IPS DF 4.7 (cell line): ENCODE data around the gene PGM2L1.
"Not testable (repeated sequence)": the region's sequence is repeated elsewhere in the genome, so short reads cannot be mapped to it uniquely, and the experiment has no call there.

ENCODE experiments used
- DNase-seq: peaks from one replicate; pipeline ENCODE4 v3.0.0-alpha.2; 2013; ENCODE audit warnings: low spot score; ENCODE audit errors: extremely low read depth

The PGM2L1 gene

DNA sequence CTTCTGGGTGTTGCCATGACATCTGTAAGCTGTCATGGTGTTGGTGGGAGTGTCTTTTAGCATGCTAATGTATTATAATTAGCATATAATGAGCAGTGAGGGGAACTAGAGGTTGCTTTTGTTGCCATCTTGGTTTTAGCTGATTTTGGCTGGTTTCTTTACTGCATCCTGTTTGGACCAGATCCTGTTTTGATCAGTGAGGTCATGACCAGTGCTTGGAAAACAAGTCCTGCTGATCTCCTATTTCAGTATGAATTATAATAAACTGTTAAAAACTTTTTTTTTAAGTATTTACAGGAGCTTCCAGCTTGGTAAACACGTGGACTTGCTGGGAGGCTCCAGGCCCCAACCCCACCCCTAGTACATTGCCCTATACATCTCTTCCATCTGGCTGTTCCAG lies 56.3 kb downstream of the PGM2L1 start:
- DNase-seq: no peak

DNA sequence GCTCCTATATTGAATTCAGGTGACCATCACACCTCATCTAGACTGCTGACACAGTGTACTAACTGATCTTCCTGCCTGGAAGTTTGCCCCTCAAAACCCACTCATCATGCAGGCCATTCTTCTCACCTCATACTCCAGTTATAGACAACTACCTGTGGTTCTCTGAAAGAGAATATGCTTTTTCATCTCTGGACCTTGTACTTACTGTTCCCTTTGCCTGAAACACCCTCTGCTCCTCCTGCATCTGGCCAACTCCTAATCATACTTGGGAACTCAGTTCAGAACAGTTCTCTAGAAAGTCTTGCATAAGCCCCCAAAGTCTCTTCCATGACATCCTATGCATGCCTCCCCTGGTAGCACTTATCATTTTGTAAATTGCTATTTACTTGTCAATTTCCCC lies 58.6 kb downstream of the PGM2L1 start:
- DNase-seq: no peak

DNA sequence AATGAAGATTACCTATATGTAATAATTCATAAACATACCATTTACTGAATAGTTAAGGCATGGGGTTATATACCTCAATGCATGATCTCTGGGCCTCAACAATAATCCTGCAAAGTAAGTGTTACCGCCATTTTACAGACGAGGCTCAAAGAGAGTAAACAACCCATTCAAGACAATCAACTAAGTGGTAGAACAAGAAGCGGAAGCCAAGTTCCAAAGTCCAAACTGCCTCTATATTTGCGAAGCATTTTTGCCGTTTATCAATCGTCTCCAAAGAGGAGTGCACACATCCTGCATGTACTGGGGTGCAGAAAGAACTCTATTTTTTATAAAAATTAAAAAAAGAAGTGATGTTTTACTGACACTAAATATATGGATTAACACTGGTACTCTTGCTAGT lies 59.3 kb downstream of the PGM2L1 start:
- DNase-seq: no peak

DNA sequence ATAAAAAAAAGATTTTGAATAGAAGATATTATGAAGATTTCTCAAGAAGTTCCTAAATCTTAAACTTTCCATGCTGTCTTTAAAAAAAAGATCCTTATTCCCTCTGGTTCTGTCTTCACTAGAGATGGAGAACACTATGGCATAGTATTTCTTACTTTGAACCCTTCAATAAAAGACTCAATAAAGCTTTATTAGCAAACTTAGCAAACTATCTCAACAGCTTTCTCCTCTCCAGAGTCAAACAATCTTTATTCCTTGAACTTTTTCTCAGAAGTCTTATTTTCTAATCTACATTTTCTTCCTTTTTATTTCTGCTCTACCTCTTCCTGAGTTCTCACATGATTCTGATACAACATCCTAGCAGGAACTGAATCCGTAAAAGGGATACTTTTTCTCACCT lies 65.0 kb downstream of the PGM2L1 start:
- DNase-seq: no peak

DNA sequence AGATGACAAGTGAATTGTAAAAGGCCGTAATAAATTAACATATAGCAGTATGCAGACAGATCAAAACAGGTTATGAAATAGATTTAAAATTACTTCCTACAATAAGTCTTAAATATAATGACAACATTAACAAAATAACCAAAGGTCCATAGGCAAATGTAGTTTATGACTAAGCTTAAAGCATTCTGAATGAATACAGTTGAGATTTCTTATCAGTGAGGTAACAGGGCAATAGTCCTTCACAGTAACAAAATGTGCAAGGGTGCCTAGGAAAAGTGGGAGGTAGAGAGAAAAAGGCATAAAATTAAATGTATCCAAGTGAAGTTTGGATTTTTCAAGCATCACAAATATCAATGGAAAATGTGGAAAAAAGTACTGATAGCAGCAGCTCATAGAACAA lies 65.9 kb downstream of the PGM2L1 start:
- DNase-seq: no peak

DNA sequence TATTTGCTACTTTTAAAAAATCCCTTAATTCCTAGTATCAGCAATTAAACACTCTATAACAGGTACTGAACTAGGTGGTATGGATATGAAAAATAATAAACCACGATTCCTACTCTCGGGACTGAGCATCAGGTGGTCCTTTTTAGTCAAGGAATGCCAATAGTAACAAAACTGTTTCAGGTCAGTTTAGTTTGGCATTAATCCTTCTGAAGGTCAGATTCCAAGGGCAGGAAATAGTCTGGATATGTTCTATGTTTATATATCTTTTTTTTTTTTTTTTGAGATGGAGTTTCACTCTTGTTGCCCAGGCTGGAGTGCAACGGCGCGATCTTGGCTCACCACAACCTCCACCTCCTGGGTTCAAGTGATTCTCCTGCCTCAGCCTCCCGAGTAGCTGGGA lies 67.2 kb downstream of the PGM2L1 start:
- DNase-seq: not testable (repeated sequence)

DNA sequence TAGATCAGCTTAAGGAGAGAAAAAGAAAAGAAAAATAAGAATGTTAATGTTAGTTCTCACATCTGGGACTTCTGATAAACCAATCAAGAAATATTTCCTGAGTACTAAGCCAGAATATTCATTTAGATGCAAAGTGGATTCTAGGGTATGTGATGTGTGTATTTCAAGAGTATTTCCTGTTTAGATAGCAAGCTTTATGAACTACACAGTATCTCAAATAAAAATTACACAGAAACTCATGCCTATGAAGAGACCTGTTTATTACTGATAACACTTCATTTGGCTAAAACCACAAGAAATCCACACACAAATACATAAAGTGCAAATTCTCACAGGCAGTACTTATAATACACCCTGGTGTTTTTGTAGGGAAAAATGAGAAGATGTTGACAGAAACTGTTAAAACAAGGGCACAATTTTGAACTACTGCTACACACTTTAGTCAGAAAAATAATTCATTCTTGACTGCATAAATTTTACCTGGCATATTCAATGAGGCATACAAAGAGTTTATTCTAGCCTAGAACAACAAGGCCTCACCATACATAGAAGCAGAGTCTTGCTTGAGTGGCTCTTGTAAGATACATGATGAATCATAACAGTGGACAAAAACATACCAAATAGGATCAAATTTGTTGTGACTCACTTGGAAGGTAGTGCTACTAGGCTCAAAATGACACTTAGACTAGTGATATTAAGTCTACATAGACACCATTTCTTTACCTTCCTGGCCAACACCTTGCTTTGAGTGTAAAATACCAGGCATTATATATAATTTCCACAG lies 68.0 kb downstream of the PGM2L1 start:
- DNase-seq: no peak

DNA sequence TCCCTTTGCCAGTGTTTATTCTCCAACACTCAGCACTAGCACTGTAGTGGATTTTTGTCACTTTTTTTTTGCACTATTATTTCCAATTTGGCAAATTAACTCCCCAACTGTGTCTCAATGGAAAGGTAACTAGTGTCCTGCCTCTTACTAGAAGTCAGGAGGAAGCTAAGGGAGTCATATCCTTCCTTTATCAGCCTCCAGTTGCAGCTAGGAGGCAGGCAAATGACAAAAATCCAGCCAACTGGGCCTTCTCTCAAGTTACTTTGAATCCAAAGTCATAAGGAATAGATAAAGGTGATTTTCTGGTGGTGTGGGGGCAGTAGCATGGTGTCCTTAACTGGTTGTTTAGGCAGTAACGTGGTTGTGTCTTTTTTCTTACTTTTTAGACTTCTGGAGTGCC lies 71.2 kb downstream of the PGM2L1 start:
- DNase-seq: no peak

DNA sequence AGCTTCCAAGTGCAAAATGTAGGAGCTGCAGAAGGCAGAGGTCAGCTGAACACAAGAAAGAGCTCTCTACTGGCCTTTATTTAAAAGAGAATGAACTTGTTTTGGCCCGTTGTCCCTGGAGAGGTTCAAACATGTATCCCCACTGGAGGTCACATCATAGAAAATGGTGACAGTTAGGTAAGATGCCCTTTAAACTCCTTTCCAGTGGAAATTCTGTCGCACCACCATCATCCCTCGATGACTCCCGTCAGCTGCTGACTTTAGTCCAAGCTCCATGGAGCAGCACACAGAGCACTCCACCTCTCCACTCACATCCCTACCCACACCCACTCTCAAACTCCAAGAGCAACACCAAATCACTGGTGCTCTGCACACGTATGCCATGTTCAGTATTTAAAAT lies 71.6 kb downstream of the PGM2L1 start:
- no peak for DNase-seq

DNA sequence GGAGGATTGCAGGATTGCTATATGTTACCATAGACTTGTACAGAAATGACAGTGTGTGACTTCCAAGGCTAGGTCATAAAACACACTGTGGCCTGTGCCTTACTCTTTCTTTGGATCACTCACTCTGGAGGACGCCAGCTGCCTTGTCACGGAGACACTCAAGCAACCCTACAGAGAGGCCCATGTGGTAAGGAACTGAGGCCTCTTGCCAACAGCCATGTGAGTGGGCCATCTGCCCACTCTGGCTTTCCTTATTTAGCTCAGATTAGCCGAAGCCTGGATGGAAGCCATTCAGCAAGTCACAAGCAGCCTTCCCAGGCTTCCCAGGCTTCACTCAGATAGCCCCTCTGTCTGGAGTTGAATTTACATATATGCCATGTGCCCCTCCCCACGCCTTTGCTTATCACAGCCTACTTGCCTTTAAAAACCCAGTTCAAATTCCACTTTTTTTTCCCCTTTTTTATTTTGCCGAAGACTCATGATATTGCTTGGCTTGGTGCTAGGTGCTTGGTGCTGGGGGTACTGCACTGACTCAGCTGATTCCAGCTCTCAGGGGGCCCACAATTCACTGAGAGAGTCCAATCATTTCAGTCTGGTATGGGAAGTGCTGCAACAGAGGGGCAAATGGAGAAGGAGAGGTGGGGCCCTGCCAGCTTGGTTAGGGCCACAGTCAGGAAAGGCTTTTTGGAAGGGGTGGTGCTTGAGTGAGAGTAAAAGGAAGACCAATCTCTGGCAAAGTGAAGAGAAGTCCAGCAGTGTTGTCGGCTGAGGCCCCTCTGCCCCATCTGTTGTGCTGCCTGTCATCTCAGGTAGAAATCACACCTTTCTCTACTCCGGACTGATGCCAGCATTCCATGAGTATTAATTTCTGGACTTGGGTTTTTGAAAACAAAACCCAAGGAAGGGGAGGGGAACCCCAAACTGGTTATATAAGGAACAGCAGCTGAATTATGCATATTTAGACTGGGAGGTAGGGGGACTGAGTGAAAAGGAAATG lies 72.3 kb downstream of the PGM2L1 start:
- no peak for DNase-seq

DNA sequence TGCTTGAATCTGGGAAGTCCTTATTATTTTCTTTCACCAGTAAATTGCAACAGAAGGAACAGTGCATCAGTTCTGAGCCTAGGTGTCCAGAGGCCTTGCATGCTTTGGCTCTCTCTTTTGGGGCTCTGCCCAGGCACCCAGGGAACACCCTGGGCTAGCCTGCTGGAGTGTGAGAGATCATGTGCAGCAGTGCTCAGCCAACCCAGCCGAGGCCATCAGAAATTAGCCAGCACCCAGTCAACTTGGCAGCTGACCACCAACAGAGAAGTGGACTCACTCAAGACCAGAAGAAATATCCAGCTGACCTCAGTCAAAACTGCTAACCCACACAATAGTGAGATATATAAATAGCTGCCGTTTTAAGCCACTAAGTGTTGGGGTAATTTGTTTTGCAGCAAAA lies 75.6 kb downstream of the PGM2L1 start:
- DNase-seq: no peak

DNA sequence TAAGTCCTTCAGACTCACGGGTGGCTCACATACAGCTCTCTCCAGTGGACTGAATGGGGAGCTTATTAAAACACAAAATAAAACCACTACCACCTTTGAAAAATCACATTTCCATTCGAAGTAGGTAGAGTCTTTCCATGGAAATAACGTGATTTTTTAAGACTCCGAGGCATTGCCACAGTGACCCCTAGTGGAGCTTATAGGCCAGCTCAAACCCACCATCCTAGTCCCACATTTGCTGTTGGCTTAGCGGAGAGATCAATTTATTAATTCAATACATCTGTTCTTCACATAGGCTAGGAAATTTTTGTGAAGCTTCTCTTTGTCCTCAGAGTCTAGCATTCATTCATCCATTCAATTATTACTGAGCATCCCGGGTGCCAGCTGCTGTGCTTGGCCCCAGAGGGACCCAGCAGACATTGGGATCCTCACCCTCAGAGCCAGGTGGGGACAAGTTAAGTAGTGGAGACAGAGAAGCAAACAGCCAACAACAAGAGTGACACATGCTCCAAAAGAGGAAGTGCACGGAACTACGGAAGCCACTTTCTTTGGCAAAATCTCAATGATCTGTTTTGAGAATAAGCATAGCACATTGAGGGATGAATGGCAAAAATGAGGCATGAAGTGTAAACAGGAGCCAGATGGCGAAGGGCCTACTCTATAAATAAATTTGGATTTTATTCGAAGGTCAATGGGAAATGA lies 76.6 kb downstream of the PGM2L1 start:
- no peak for DNase-seq

DNA sequence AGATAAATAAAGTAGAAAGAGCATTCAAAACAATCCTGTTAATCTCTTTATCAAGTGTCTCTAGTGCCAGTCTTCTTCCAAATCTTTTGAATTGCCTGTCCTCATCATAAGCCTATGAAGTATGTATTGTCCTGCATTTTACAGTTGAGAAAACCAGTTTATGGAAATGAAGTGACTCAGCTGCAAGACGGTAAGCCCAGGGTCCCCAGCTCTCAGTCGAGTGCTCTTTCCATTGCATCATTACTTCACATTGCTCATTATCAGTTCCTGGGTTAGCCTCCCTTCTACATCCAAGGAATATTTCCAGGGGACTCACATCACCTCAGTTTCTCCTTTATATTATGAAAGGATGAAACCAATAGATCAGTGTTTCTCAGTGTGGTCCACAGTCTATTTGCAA lies 77.7 kb downstream of the PGM2L1 start:
- no peak for DNase-seq

DNA sequence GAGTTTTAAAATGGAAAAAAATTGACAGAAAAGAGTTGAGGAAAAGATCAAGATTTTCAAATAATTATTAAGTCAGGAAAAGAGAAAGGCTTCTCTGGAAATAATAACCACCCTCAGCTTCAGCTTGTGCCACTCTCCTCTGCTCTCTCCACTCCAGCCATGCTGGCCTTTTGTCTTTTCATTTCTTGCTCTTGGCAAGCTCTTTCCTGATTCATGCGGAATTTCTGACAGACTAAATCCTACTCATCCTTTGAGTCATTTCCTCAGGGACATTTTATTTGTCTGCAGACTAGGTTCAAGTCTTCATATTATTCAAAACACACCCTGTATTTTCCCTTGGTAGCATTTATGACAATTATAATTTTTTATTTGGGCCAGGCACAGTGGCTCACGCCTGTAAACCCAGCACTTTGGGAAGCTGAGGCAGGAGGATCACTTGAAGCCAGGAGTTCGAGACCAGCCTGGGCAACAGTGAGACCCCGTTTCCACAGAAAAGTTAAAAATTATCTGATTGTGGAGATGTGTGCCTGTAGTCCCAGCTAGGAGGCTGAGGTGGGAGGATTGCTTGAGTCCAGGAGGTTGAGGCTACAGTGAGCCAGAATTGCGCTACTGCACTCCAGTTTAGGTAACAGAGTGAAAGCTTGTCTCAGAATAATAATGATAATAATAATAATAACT lies 79.0 kb downstream of the PGM2L1 start:
- DNase-seq: no peak

DNA sequence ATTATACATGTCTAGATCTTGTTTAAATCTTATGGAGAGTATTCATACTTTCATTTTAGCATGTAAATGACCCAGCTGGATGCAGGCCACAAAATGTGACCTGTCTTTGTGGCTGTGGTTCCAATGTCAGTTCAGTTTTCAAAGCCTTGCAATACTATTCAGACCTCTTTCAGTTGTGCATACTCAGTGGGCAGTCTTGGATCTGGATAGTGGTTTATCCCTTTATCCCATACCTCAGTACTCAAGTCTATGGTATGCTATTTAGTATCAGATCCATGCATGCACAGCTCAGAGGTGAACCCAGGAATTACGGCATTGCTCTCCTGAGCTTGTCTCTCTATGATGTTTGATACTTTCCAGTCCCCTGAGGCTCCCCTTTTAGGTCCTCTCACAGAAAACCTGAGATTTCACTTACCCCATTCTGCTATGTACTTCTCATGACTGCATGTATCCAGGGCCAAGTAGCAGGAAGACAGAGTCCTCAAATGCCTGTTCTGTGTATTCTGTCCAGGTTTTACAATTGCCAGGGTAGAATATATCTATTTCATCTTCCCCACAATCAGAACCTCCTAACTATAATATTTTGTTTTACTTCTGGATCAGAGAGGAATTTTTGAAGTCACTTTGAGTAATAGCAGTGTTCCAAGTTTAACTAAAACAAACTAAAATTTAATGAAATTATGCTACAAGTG lies 79.8 kb downstream of the PGM2L1 start:
- DNase-seq: no peak

DNA sequence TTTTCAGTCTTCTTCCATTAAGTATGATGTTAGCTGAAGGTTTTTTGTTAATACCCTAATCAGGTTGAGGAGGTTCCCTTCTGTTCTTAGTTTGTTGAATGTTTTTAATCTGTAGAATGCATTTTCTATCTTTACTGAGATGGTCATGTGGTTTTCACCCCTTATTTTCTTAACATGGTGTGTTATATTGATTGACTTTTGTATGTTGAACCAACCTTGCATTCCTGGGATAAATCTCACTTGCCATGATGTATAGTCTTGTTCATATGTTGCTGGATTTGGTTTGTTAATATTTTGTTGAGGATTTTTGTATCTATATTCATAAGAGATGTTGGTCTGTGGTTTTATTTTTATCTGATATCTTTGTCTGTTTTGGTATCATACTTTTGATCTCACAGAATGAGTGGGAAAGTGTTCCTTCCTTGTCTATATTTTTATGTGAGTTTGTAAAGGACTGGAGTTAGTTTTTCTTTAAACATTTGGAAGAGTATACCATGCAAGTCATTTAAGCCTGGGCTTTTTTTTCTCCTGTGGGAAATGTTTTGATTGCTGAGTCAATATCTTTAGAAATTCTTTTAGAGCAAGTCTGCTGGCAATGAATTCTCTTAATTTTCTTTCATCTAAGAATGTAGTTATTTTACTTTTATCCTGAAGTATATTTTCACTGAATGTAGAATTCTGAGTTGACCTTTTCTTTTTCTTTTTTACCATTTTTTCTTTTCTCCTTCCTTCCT lies 81.3 kb downstream of the PGM2L1 start:
- DNase-seq: no peak

DNA sequence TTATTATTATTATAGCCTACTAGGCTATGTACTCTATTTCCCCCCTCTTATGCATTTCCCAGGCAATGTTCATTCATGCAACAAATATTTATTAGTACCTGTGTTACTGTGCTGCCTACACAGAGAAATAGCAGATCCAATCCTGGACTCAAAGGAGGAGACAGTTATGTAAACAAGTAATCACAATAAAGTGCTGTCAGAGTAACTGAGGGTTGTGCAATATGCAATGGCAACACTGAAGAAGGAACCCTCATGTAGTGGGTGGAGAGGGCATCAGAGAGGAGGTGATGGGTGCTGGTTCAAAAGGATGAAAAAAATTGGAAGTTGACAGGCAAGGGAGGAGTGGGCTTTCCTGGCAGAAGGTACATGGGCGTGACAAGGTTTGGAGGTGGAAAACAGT lies 85.9 kb downstream of the PGM2L1 start:
- no peak for DNase-seq

DNA sequence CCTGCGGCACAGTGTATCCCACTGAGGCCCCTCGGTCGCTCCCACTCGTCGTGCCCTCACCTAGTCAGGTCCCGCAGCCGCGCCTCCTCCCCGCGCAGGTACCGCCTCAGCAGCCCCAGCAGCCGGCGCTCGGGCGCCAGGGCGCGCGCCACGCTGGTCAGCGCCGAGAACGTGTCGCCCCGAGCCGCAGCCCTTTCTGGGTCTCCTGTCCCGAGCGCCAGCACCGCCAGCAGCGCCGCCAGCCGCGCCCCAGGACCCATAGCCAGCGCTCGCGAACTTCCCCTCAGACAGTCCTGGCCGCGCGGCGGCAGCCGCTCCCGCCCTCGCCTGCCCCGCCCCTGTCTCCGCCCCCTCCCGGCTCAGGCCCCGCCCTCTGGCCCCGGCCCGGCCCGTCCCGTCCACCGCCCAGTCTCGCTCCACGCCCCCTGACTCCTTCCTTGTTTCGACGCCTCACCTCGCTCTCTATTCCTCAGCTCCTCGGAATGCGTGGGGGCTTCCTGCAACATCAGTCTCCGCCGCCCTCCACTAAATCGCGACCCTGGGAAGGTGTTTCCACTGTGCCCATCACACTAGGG lies 86.8 kb downstream of the PGM2L1 start, which contains the start of gene P4HA3:
TSS of gene P4HA3 (minus strand) at position 289 of the 575 bp plus-strand sequence. CDS start at position 260, 29 bp downstream.
- DNase-seq: no peak

DNA sequence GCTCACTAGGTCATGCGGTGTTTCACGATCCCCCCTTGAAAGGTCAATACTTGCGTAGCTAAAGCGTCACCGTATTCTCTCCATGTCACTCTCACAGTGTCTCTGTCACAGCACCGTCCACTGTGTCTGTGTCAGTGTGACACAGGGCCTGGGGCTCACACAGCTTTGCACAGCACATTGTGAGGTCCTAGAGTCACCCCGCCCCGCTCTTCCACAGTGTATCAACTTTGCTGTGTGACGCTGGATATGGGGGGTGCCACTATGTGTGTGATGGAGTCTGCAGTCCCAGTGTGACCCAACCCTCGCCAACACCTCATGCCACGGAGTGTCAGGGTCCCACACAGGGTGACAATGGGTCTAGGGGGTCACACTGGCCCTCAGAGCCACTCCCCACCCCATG lies 87.4 kb downstream of the PGM2L1 start:
- DNase-seq: no peak

DNA sequence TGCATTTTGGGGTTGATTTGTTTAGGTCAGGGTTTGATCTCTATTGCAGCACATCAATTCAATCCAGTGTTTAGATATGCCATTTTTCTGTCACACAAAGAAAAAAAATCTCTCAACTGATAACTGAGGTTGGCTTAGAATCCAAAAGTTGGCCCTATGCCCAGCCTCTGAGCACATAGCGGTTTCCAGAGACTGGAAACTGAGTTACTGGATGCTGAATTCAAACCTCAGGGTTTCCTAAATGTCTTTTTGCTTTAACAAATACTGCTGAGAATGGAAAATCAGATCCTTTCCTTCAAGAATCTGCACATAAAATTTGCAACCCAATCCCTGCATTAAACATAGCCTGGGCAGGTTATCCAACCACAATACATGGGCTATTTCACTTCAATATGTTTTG lies 90.8 kb downstream of the PGM2L1 start:
- no peak for DNase-seq
